Measurements from ENCODE around the gene ASPRV1.

DNA sequence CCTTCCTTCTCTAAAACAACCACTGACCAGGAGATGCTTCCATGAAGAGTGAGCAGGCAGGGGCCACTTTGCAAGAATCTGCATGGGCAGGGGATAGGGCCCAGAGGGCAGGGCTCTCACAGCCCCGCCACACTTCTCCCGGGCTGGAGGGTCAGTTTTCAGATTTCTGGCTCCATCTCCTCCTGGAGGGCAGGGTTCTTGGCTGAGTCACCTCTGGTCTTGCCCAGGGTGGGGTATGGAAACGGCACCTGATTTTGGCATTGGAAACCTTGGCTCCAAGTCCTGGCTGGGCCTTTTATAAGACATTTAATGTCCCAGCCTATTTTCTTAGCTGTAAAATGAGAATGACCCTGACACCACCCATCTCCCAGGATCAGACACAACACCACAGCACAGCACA, 27.6 kb upstream of the ASPRV1 start:
- TF ChIP-seq, protein P1, sequence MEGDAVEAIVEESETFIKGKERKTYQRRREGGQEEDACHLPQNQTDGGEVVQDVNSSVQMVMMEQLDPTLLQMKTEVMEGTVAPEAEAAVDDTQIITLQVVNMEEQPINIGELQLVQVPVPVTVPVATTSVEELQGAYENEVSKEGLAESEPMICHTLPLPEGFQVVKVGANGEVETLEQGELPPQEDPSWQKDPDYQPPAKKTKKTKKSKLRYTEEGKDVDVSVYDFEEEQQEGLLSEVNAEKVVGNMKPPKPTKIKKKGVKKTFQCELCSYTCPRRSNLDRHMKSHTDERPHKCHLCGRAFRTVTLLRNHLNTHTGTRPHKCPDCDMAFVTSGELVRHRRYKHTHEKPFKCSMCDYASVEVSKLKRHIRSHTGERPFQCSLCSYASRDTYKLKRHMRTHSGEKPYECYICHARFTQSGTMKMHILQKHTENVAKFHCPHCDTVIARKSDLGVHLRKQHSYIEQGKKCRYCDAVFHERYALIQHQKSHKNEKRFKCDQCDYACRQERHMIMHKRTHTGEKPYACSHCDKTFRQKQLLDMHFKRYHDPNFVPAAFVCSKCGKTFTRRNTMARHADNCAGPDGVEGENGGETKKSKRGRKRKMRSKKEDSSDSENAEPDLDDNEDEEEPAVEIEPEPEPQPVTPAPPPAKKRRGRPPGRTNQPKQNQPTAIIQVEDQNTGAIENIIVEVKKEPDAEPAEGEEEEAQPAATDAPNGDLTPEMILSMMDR (IDR thresholded peaks at IDR 0.05) = no peak
- TF ChIP-seq POLR2A (IDR thresholded peaks at IDR 0.05) (no peak), POLR2AphosphoS5 (IDR thresholded peaks at IDR 0.05) (no peak)
